22Rv1 (cell line): Measurements from ENCODE around the gene PDCD10.
A peak's percentile ranks its signal among the peaks of the same experiment; 100 is the strongest.

Experiments
- H3K27ac ChIP-seq: fragments of 450-650 bp; 2 replicates; pipeline ENCODE4 v1.5.1; 2017
- ZFX ChIP-seq: fragments of 450-650 bp; IDR thresholded peaks from 2 replicates; pipeline ENCODE4 v1.6.1; 2017; ENCODE audit warnings: antibody characterized with exemption, borderline replicate concordance
- TF ChIP-seq, protein P1 (sequence below): fragments of 450-650 bp; IDR thresholded peaks from 2 replicates; pipeline ENCODE4 v1.5.1; 2017; ENCODE audit warnings: mild to moderate bottlenecking

Gene PDCD10

DNA sequence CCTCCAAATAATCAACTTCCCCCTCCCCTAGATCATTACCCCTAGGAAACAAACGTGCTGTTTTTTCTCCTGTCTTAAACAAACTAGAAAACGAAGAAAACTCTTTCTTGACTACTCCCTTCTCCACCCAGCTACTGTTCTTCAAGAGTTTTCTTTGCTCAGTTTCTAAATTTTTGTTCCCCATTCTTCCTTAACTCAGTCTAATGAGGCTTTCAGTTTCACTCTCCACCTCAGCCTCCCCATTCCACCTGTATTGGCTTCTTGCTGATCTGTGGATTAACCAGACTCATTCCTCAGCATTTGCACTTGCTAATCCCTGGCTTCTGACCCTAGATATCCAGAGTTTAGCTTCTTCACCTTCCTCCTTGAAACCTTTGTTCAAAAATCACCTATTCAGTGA, 27.6 kb upstream of the PDCD10 start:
- H3K27ac ChIP-seq: no peak overlapping the region
- TF ChIP-seq ZFX: no peak
- TF ChIP-seq, protein P1, sequence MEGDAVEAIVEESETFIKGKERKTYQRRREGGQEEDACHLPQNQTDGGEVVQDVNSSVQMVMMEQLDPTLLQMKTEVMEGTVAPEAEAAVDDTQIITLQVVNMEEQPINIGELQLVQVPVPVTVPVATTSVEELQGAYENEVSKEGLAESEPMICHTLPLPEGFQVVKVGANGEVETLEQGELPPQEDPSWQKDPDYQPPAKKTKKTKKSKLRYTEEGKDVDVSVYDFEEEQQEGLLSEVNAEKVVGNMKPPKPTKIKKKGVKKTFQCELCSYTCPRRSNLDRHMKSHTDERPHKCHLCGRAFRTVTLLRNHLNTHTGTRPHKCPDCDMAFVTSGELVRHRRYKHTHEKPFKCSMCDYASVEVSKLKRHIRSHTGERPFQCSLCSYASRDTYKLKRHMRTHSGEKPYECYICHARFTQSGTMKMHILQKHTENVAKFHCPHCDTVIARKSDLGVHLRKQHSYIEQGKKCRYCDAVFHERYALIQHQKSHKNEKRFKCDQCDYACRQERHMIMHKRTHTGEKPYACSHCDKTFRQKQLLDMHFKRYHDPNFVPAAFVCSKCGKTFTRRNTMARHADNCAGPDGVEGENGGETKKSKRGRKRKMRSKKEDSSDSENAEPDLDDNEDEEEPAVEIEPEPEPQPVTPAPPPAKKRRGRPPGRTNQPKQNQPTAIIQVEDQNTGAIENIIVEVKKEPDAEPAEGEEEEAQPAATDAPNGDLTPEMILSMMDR: no peak

DNA sequence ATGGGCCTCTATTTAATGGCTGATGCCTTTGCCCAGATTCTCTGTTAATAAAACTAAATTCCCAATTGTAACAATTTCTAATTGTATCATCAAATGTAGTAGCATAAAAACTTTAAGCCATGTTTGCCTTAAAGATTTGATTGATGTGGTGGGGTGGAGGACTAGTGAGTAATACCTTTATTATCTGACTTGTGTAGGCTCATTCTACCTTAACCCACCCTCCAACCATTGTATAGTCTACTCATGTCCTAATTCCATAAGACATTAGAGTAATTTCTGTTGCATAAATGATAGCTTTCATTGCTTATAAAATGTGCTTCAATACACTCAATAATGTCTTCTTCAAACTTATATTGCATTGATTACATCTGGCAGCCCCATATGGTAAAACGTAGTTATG, 26.6 kb upstream of the PDCD10 start:
- TF ChIP-seq, protein P1: no peak
- TF ChIP-seq ZFX: no peak
- no peak overlapping the region for H3K27ac ChIP-seq

GRCh38 chr3:167754049-167754448, 19.4 kb upstream of the PDCD10 start:
- no peak for TF ChIP-seq ZFX
- TF ChIP-seq, protein P1: no peak

DNA sequence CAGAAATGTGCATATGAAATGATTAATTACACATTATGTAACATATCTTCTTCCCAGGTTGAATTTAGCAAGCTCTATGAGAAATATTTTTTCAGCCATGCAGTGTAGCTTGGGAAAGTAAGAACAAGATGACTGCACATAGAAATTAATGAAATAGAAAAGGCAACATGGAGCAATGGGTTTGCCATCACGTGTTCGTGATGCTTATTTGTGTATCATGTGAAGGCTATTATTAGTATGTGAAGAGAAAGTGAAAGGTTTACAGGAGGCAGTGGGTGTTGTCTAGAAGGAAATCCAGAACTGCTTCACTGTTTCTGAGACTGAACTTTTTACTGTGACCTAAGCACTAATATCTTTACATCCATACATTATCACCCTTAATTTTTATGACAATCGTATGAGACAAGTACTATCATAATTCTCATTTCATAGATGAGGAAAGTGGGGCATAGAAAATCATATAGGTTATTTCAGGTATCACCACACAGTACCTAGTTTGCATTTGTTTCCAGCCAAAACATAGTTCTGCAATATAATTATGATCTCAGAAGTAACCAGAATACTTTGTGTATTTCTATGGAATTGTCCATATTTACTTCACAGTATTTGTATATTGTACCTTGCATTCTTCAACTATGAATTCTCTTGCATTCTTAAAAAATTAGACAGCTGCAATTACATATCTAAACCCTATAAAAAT, 15.7 kb upstream of the PDCD10 start:
- TF ChIP-seq, protein P1: no peak
- no peak for TF ChIP-seq ZFX
- no peak overlapping the region for H3K27ac ChIP-seq

More at GRCh38 chr3:167754049-167754448, 19.4 kb upstream of the PDCD10 start:
- H3K27ac ChIP-seq: no peak overlapping the region

DNA sequence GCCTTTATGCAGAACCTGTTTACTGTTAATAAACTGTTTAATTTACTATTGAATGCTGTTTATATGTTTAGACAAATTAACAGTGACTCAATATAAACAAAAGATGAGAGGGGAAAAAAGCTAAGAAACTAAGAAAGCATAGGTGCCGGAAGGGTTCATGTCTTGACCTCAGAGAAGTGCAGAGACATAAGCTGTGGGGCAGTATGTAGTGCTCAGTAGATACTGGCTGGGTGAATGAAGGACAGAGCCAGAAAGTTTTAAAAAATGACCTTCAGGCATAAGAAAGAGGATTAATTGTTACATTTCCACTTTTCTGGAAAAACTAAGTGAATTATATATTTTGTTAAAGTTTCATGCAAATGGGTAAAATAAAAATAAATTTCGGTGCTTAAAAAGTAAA, 15.0 kb upstream of the PDCD10 start:
- no peak overlapping the region for H3K27ac ChIP-seq

DNA sequence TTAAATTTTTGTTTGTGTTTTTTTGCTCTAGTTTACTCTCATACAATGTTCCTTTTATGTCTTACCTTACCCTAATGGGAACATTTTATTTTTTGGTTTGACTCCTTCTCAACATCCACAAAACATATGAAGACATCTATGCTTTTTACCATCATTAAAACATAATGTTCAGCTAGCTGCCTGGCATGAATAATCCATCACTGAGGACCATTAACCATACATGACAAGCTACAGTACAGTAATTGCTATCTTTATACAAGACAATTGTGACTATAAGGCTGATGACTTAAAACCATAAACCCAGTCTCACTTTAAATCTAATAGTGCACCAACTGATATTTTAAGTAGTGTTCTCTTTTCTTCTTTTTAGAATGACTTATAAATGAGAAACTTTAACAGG, 14.5 kb upstream of the PDCD10 start:
- peak overlapping the region; percentile 66 for H3K27ac ChIP-seq
- TF ChIP-seq, protein P1: no peak
- no peak for TF ChIP-seq ZFX

More for the DNA sequence above, 15.0 kb upstream of the PDCD10 start:
- no peak for TF ChIP-seq ZFX
- TF ChIP-seq, protein P1: no peak

DNA sequence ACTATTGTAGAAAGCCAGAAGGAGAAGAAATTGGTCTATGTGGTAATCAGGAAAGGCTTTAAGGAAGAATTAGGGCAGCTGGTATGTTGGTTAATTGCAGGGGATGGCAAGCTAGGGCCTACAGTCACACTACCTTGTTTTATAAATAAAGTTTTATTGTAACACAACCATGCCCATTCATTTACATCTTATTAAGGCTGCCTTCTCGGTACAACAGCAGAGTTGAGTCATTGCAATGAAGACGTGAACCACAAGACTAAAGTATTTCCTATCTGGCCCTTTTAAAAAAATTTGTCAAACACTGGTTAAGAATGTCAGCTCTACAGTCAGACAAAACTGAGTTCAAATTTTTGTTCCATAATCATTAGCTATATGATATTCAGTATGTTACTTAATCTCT, 9.1 kb upstream of the PDCD10 start:
- no peak overlapping the region for H3K27ac ChIP-seq
- no peak for TF ChIP-seq ZFX
- TF ChIP-seq, protein P1: no peak
